Sigmoid colon (tissue), 4 donors: ENCODE measurements around the gene CCDC142.

ENCODE experiments used
- CTCF ChIP-seq, 4 experiments: fragments of 450-650 bp in 3 of 4; fragments of 200-600 bp in 1 of 4; IDR thresholded peaks; one replicate each; pipeline ENCODE4 v1.5.1; 2016 to 2019; ENCODE audit warnings: antibody characterized with exemption in 4 of 4, mild to moderate bottlenecking in 3 of 4, moderate library complexity in 2 of 4
- EP300 ChIP-seq, 4 donors: sonication (generic); formaldehyde crosslinking; IDR thresholded peaks; one replicate each; pipeline ENCODE4 v1.6.1; 2017; ENCODE audit warnings: antibody characterized with exemption in 4 of 4
- POLR2A ChIP-seq, 2 donors: fragments of 450-650 bp; IDR thresholded peaks; one replicate each; pipeline ENCODE4 v1.6.1; 2016; ENCODE audit warnings: antibody characterized with exemption in 2 of 2, mild to moderate bottlenecking in 2 of 2, moderate library complexity in 2 of 2
- POLR2AphosphoS5 ChIP-seq, 4 donors: sonication (generic); formaldehyde crosslinking; IDR thresholded peaks; one replicate each; pipeline ENCODE4 v1.6.1; 2017; ENCODE audit warnings: antibody characterized with exemption in 4 of 4

GRCh38 chr2:74511104-74511989, 28.5 kb upstream of the CCDC142 start:
- TF ChIP-seq POLR2A (IDR thresholded peaks at IDR 0.05), result no peak
- no peak for TF ChIP-seq EP300 (IDR thresholded peaks at IDR 0.05)
- no peak for TF ChIP-seq CTCF (IDR thresholded peaks at IDR 0.05)
- no peak for TF ChIP-seq POLR2AphosphoS5 (IDR thresholded peaks at IDR 0.05)
